Measurements from ENCODE around the gene SCAMP4.

- TF ChIP-seq CTCF (IDR thresholded peaks at IDR 0.05), result peak in 2 of 4 experiments; percentile 15 to 27
- TF ChIP-seq POLR2A (IDR thresholded peaks at IDR 0.05), result peak; percentile 51 to 57
Measured at GRCh38 chr19:1905110-1905862, at the start of gene SCAMP4, which contains the start of gene ADAT3.
